ENCODE measurements around the gene NLGN1.

NLGN1 gene

GRCh38 chr3:173976281-173976680, 578.7 kb downstream of the NLGN1 start:
- TF ChIP-seq, protein P1, sequence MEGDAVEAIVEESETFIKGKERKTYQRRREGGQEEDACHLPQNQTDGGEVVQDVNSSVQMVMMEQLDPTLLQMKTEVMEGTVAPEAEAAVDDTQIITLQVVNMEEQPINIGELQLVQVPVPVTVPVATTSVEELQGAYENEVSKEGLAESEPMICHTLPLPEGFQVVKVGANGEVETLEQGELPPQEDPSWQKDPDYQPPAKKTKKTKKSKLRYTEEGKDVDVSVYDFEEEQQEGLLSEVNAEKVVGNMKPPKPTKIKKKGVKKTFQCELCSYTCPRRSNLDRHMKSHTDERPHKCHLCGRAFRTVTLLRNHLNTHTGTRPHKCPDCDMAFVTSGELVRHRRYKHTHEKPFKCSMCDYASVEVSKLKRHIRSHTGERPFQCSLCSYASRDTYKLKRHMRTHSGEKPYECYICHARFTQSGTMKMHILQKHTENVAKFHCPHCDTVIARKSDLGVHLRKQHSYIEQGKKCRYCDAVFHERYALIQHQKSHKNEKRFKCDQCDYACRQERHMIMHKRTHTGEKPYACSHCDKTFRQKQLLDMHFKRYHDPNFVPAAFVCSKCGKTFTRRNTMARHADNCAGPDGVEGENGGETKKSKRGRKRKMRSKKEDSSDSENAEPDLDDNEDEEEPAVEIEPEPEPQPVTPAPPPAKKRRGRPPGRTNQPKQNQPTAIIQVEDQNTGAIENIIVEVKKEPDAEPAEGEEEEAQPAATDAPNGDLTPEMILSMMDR (IDR thresholded peaks at IDR 0.05; ENCODE audit: low read length, missing control alignments) = no peak
- H3K4me3 ChIP-seq (replicated peaks; ENCODE audit: low read depth, low read length) = no peak overlapping the region

DNA sequence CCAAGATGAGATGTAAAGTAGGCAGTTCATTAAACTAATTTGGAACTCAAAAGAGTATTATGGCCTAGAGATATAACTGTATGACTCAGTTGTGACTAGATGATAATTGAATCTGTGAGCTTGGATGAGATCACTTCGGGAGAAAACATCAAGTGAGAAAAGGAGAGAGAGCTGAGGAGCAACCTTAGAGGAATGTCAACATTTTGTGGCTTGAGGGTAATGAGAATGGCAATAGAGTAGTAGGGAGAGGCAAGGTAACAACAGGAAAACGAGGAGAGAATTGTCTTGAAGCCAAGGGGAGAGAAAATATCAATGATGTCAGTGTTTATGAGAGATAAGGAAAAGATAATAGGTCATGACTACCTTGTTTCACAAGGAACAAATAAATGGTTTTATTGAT, 580.2 kb downstream of the NLGN1 start:
- H3K4me3 ChIP-seq (replicated peaks; ENCODE audit: low read depth, low read length) = no peak overlapping the region
- no peak for DNase-seq (ENCODE audit: low read depth)
- TF ChIP-seq, protein P1 (IDR thresholded peaks at IDR 0.05; ENCODE audit: low read length, missing control alignments) = no peak

More at GRCh38 chr3:173976281-173976680, 578.7 kb downstream of the NLGN1 start:
- no peak for DNase-seq (ENCODE audit: low read depth)

DNA sequence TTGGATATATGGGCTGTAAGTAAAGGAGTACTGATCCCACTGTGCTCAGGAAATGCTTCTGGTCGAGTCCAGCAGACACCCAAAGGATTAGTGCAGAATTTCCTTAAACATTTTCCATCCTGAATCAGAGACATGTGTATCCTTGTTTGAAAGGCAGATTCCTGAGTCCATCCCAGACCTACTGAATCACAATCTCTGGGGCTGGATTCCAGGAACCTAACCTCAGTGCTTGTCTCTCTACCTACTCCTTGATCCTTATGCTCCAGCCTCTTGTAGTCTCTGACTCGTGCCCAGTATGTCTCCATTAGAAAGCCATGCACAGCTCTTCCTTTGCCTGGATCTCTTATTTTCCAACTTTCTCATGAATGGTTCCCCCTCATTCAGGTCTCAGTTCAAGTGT, 585.8 kb downstream of the NLGN1 start:
- no peak overlapping the region for H3K4me3 ChIP-seq (replicated peaks; ENCODE audit: low read depth, low read length)
- no peak for DNase-seq (ENCODE audit: low read depth)
- TF ChIP-seq, protein P1 (IDR thresholded peaks at IDR 0.05; ENCODE audit: low read length, missing control alignments) = no peak

DNA sequence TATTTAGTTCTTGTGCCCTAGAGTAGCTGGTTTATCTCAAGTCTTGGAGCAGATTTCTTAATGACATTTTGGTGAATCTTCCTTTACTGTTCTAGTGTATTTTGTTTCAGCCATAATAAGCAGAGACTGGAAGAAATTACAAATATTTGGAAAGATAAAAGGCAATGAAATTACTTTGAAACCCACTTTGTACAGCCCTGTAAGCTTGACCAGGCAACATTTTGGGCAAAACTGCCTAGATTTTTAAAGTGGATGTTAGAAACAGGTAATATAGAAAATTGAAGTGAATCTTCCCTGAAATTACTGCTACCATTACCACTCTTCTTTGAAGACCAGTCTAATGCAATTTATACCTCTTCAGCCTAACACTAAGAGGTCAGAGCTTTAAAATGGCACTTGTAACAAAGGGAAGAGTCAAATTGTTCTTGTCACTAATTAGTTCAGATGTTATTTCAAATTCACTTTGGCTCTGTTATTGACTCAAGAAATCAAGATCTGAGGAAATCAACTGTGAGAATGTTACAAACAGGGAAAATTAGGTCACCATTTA, 589.4 kb downstream of the NLGN1 start:
- no peak for DNase-seq (ENCODE audit: low read depth)
- H3K4me3 ChIP-seq (replicated peaks; ENCODE audit: low read depth, low read length) = no peak overlapping the region
- TF ChIP-seq, protein P1 (IDR thresholded peaks at IDR 0.05; ENCODE audit: low read length, missing control alignments) = no peak

DNA sequence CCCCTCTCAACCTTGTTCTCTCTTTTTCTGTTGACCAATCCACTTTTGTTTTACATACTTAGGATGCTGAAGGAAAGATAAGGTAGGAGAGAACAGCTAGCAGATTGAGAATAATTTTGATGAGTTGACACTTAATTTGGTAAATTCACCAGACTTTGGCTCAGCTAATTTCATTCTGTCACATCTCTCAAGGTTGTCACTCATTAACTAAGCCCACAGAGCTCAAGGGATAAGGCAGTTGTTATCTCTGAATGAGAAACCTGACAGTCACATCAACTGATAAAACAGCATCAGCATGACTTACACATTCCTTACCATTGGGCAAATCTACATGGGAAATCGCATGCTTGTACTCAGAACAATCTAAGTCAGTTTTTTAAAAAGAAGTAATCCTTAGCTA, 591.4 kb downstream of the NLGN1 start:
- no peak for DNase-seq (ENCODE audit: low read depth)
- H3K4me3 ChIP-seq (replicated peaks; ENCODE audit: low read depth, low read length) = no peak overlapping the region
- TF ChIP-seq, protein P1 (IDR thresholded peaks at IDR 0.05; ENCODE audit: low read length, missing control alignments) = no peak

- DNase-seq (ENCODE audit: low read depth) = no peak
- TF ChIP-seq, protein P1 (IDR thresholded peaks at IDR 0.05; ENCODE audit: low read length, missing control alignments) = no peak
- H3K4me3 ChIP-seq (replicated peaks; ENCODE audit: low read depth, low read length) = no peak overlapping the region
Observed at GRCh38 chr3:173992416-173992815, 594.9 kb downstream of the NLGN1 start.

DNA sequence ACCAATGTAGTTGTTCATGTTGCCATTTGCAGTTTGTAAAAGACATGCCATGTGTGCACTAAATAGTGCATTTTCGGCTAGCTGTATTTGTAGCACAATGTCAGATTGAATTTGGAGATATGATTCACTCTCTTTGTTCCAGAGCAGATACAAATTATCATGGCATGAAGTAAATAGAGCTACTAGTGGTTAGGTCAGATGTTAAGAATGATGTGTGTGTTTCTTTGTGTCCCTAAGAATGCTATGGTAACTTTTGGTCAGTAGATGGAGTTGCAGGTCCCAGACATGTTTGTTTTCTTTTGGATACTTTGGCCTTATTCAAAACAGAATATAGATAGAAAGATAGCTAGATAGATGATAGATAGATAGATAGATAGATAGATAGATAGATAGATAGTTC, 595.8 kb downstream of the NLGN1 start:
- peak; percentile 49 for DNase-seq (ENCODE audit: low read depth)
- TF ChIP-seq, protein P1 (IDR thresholded peaks at IDR 0.05; ENCODE audit: low read length, missing control alignments) = peak; percentile 46
- H3K4me3 ChIP-seq (replicated peaks; ENCODE audit: low read depth, low read length) = no peak overlapping the region

Measured in fibroblast of pulmonary artery (primary cell).